ENCODE measurements around the gene GNA12.

GNA12 gene

DNA sequence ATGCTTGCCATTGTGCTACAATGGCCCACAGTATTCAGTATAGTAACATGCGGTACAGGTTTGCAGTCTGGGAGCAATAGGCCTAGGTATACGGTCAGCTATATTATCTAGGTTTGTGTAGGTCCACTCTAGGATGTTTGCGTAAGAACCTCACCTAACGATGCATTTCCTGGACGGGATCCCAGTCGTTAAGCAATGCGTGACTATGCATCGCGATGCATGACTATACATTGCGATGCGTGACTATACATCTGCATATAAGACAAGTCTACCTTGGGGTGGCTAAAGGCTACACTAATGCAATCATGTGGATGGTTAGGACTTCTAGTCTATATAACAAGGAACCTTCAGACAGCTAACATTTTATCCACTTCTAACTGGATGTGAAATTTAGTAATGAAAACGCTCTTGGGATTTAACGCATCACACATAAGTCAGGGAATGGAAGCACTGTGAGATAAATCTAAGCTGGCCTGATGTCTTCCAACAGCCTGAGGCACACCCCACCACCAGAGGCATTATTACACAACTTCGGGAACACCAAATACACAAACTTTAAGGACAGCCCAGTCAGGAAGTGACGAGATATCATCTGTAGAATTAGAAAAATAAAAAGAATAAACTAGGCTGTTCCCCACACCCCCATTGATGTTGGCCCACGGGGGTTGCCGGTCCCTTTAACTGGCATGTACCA lies 9.2 kb downstream of the GNA12 start:
- no peak for DNase-seq

DNA sequence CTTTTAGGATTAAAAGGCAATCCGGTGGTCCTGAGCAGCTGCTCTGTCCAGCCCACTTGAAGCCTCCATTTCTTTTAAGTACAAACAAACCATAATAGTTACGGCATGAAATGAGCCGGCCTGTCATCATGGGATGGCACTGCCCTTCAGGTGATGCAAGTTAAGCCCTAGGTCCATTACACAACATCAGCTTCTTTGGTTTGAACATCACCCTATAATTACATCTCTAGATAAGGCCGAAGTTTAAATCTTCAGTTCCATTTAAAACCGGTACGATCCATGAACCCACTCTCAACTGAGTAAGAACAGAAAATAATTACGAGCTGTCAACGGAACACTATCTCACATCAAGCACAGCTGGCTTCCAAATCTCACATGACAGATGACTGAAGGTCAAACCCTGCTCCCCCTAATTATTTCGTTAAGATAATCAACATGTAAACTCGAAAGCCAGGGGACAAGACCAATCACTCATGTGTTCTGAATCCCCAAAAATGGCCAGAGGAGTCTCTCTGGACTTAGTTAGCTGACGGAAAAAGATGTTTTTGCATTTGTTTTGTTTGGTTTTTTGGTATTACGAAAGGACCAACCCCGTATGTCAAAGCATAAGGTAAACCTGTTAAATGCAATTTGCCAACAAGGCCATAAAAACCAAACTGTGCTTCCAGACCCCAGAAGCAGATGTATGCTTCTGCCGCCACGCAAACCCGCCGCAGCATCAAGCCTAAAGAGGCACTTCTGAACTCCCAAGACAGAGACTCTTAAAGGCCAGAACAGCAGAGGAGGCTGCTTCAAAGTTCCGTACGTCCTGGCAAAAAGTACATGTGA lies 10.8 kb downstream of the GNA12 start:
- DNase-seq: no peak

DNA sequence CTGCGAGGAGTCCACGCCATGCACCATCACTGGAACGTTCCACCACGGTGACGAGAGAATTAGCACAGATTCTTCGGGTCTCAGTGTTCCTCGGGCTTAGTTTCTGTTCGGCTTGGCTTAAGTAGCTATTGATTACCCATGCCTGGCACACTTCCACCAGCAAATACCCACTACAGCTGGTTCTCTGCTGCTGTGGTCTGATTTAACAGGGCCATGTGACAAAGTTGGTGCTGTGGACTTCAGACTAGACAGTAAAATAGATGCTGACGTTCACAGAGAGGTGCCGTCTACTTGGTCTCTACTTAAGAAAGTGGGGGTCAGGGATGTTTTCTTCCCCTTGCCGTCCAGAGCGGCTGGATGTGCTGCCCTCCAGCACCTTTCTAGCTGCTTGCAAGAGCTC lies 11.6 kb downstream of the GNA12 start:
- DNase-seq: no peak

DNA sequence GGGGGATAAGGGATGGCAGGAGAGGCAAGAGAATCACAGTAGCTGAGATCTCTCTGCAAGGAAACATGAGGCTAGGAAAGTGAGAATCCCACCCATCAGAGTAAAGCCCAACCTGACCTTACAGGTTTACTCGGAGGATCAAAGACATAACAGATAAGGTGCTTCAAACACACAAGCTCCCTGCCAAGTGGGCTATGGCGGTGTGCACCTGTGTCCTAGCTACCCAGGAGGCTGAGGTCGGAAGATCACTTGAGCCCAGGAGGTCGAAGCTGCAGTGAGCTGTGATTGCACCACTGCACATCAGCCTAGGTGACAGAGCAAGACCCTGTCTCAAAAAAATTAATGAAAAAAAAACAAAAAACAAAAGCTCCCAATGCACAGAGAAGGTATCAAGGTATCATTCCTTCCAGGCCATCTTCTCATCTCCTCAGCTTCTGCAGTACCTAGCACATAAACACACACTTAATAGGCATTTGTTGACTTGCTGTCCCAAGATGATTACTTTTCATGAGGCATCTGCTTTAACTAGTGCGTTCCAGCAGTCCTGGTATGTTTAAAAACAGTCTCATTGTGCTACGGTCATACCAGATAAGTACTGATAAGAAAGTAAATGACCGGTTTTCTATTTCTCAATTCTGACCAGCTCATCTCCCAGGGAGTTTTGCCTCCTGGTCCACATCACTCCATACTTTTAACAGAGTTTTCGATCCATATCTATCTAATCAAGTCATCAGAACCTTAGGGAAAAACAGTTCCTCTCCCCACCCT lies 13.3 kb downstream of the GNA12 start:
- no peak for DNase-seq

DNA sequence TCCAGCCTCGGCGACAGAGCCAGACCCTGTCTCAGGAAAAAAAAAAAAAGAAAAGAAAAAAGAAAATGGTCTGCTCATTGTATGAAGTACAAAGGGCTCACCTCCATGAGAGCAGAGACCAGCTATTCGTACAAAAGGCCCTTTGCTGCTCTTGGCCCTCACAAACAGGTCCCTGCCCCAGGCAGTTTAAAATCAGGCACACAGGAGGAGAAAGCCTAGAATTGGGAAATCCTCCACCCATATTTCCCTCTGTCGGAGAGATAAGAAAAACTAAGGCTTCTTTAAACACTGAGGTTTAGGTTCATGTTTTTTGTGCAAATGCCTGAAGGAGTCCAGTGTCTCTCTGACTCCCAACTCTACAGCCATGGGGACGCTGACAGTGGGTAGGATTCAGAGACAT lies 15.1 kb downstream of the GNA12 start:
- DNase-seq: no peak

DNA sequence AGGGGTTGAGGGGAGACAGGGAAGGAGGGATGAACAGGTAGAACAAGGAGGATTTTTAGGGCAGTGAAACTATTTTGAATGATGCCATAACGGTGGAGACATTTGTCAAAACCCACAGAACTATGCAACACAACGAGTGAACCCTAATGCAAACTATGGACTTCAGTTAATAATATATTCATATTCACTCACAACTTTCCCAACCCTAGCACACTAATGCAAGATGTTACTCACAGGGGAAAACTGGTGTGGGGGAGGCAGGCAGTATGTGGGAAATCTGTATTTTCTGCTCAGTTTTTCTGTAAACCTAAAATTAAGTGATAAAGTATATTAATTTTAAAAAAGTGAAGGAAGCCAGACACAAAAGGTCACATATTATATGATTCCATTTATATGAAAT lies 17.3 kb downstream of the GNA12 start:
- no peak for DNase-seq

DNA sequence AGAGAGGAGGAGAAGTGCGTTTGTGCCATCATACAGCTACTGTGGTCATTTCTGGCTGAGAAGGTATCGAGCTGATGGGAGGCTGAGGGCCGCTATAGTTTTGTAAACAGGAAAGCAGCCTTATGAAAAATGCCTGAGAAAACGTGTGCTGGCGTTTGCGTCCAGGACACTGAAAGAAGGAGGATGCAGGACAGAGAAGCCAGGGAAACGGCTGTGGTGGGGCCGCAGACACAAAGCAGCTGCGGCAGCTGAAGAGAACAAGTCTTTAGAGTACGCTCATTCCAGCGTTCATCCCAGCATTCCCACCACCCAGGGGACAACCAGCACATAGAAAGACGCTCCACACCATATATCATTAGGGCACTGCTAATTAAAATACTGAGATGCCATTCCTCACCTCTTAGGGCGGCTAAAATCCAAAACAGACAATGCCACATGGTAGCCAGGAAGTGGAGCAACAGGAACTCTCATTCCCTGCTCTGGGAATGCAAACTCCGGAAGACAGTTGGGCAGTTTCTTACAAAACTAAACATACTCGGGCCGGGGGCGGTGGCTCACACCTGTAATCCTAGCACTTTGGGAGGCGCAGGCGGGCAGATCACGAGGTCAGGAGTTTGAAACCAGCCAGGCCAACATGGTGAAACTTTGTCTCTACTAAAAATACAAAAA lies 18.4 kb downstream of the GNA12 start:
- DNase-seq: no peak

DNA sequence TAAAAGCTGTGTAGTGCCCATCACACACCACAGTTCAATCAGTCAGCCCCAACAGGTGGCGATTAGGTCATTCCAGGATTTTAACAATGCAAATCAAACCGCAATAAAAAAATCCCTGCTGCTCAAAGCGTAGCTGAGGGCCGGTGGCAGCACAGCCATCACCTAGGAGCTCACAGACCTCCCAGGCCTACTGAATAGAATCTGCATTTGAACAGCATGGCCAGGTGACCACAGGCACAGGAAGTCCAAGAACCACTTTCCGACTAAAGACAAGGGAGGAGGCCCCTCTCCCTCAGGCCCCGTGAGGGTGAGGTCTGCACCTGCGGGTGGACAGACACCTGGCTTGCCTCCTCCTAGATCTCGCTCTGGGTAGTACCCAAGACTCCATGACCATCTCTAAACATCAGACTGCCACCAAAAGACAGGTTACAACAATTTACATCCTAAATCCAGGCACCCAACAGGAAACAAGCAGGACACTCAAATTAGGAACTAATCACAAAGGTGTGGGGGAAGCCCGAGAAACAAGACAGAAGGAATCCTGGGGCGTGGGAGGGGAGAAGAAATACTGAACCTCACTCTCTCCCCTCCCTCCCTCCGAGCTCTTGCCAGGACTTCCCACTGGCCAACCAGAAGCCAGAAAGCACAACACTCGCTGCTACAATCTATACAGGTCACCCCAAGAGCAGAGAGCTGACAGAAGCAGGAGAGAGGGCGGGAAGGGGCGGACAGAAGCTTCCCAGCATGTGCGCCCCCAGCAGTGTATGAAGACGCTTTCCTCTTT lies 19.2 kb downstream of the GNA12 start:
- DNase-seq: no peak

DNA sequence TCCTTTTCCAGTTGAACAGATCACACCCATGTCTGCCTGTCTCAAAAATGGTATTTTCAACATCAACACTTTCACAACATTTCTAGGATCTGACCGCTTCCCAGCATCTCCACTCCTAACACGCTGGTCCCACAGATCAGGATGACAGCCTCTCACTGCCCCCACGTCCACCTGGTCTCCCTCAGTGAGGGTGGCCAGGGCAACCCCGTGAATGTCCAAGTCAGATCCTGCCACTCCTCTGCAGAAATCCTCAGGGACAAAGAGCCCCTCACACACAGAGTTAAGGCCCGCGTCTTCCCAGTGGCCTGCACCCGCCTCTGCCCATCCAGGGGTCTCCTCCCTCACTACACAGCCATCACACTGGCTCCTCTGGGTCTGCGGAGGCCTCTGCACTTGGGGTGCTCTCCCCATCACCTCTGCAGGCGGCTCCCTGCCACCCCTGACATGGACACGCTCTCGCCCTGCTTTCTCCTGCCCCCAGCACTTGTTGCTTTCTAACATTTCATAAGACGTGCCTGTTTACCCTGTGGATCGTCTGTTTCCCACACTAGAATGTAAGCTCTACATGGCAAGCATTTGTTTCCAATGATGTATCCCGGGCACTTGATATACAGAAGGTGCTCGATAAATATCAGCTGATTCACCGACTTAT lies 20.0 kb downstream of the GNA12 start:
- DNase-seq: no peak

DNA sequence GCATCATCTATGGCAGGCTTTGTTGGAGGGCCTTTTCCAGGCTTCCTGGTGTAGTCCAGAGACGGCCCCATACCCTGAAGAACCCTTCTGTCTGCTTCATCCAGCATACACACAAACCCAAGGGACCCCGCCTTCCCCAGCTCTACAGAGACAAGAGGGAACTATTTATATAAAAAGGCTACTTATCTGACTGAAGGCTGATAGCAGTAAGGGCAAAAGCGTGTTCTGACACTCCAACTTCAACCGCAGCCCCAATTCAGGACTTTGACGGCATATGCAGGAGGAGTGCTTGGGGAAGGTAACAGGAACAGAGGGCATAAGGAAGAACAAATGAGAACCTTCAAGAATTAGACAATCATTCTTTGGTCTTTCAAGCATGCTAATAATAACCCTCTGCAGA lies 21.0 kb downstream of the GNA12 start:
- no peak for DNase-seq

DNA sequence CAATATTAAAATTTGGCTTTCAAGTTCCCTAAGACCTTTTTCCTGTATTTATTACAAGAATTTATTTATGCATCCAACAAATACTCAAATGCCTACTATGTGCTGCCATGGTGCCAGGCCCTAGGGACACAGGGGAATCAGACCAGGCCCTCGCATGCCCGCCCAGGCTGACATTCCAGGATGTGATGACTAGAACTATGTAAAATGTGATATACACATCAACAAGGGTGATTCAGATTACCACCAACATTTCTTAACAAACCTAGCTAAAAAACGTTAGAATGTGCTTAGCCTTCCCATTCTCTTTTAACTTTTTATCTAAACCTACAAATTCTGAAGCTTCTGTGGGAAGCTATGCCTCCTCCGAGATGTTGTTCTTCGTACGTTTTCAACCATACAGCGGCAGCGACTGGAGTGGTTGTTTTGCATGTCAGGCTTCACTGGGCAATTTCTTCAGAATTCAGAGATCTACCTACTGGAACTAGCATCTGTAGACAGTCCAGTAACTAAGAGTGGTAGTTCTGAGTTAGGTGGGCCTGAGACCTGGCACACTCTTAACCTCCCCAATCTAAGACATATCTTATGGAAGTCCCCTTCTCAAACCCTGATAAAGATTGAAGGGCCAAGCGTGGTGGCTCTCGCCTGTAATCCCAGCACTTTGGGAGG lies 22.1 kb downstream of the GNA12 start:
- no peak for DNase-seq

DNA sequence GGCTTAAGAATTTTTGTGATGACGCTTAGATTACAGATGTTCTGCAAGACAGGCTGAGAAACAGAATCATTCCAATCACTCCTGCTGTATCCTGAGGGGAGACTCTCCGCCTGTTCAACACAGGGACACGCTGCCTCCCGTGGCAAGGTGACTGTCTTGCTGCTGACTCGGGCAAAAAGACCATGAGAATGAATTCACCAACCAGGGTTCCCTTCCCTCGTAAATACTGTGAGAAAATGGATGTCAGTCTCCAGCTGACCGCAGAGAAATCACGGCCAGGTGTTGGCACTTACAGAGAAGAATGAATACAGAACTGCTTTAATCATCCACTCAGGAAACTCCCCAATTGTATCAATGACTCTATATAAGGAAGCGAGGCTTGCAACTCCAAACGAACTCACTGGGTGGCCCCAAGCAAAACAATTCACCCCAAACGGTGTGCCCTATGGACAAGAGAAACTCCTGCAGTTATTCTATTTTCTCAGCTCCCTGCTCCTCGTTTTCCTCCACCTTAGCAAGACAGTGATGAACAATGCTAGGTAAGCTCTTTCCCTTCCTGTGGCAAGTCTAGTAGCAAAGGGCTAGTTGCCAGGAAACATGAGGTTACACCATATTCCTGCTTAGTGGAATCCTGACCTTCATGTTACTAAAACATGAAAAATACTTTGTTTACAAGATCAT lies 22.8 kb downstream of the GNA12 start:
- peak; percentile 63 for DNase-seq

DNA sequence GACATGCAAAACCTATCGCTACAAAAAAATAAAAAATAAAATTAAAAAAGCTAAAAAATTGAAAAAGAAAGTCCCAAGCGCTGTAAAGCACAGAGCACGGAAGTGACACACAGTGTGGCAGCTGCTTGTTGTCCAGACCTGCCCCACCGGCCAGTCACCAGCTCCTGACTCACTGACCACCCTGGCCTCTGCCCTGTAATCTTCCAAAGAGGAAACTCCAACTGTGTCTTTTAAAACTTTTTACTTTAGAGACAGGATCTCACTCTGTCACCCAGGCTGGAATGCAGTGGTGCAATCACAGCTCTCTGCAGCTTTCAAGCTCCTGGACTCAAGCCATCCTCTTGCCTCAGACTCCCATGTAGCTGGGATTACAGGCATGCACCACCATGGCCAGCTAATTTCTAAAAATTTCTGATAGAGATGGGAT lies 23.6 kb downstream of the GNA12 start:
- no peak for DNase-seq

DNA sequence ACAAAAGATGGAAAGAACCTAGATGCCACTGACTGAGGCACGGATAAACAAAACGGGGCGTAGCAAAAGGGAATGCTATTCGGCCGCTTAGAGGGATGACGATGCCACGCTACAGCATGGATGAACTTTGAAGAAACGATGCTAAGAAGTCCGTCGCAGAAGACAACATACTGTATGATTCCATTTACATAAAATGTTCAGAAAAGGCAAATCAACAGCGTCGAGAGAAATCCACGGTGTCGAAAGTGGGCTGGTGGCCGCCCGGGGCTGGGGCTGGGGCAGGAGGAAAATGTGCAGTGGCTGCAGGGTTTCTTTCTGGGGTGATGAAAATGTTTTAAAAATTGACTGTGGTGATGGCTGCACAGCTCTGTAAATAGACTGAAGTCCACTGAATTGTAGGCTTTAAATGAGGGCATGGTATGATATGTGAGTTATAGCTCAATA lies 24.1 kb downstream of the GNA12 start:
- no peak for DNase-seq

DNA sequence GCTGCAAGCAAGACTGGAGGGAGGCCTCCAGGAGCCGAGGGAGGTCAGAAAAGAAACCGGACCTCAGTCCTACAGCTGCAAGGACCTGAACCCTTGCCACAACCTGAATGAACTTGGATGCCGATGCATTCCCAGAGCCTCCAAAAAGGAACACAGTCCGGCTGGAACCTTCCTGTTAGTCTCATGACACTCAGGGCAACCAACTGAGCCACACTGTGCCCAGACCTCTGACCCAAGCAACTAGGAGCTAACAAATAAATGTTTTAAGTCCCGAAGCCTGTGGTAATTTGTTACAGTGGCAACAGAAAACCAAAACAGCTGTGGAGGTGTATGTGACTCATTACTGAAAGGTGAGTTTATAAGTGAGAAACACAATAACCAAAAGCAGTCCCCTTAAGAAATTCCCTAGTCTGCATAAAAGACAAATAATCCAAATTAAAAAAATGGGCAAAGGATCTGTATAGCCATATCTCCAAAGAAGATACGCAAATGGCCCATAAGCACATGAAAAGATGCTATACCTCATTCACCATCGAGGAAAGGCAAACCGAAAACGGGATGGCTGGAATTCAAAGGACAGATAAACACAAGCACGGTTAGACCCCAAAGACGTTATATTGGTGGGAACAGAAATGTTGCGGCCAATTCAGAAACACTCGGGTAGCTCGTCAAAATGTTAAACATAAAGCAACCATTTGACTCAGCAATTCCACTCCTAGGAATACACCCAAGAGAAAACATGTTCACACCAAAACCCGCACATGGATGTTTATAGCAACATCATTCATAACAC lies 24.8 kb downstream of the GNA12 start:
- no peak for DNase-seq

DNA sequence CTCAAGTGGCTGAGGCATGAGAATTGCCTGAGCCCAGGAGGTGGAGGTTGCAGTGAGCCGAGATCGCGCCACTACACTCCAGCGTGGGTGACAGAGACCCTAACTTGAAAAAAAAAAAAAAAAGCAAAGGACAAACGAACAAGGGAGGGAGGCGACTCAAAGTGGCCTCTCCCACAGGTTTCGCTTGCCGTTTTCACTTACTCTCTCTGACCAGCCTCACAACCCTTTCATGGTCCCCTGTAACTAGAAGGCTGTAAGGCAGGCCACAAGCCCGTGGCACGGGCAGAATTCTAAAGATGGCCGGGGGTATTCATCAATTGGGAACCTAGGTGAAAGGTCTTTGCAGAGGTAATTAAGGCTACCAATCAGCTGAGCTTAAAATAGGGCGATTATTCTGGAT lies 25.5 kb downstream of the GNA12 start:
- no peak for DNase-seq

DNA sequence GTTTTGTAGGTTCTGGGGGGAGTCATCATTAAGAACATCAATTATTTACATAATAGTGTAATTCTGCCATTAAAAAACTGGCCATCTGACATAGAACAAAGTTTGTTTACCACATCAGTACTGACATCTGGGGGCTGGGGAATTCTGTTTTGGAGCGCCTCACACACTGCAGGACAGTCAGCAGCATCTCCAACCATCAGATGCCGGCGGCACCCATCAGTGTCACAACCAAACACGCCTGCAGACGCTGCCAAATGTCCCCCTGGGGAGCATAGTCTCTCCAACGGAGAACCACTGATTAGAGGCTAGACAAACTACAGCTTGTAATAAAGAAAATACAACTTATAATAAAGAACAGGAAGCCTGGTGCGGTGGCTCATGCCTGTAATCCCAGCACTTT lies 26.0 kb downstream of the GNA12 start:
- no peak for DNase-seq

DNA sequence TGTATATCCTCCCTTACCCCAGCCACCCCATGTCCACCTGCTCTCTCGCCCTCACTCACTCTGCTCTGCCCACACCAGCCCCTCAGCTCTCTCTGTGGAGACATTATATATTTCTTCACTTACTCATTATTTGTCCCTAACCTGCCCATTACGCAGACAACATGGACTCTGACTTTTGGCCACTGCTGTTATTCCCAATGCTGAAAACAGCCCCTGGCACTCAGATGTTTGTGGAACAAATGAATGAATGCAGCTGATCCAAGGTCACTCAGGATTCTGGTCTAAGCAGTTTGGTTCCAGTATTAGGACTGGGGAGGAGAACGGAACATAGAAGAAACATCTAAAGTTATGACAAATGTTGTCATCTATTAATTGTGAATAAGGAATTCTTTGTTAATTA lies 26.7 kb downstream of the GNA12 start:
- DNase-seq: no peak

DNA sequence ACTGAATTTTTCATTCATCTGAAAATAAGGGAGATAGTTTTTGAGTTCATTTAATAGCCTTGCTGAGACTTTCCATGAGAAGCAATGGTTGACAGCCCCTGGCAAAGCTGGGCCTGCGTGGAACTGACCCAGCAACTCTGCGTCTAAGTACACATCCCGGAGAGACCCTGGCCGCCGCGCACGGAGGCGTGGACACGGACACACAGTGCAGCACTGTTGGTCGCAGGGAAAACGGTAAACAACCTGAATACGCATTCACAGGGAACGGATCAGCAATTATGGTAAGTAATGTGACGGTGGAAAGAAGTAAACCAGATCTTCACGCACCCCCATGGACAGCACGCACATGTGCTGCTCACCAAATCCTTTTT lies 28.2 kb downstream of the GNA12 start:
- no peak for DNase-seq

Measured in COR-L47 (cell line).